Activated CD4-positive, alpha-beta T cell treated with anti-CD3 and anti-CD28 coated beads for 48 hours (primary cell): ENCODE data around the gene CUX1.

Experiments used
- DNase-seq: peaks from one replicate; pipeline ENCODE4 v3.0.0-alpha.2; 2020

CUX1 gene

DNA sequence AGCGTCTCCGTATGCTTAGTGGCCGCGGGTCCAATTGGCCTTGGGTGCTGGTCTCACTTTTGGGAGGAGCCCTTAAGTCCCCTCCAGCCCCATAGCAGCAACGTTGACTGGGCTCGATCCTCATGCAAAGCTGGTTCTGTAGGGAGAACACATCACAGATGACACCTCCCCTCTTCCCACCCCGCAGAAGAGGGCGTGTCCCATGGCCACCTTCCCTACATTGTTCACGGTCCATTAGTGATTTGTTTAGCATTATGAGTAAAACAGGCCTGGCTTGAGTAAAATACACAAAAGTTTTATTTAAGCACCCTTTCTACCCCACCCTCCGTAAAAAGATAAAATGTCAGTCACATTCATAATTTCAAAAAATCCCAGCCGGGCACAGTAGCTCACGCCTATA is 380.2 kb downstream of the CUX1 start:
- DNase-seq: no peak

DNA sequence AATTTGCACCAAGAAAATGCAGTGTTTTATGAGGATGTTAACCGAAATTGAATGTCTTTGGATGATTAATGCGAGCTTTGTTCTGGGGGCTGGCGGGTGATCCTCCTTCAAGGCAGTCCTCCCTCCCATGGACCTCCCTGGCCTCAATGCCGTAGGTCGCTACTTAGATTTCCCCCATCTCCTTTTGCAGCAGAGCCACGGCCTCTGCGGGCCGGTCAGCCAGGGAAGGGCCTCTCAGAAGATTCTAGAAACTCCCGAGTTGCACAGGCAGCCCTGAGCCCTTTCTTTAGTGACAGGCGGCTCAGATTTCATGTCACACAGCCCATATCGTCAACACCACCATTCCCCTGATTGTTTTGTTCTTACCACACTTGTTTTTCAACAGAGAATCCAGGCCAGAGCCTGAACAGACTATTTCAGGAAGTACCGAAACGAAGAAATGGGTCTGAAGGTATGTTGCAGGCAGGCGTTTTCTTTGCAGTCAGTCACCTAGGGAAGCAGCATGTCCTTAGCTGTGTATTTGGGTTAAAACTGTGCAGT is 381.1 kb downstream of the CUX1 start:
- DNase-seq: no peak

DNA sequence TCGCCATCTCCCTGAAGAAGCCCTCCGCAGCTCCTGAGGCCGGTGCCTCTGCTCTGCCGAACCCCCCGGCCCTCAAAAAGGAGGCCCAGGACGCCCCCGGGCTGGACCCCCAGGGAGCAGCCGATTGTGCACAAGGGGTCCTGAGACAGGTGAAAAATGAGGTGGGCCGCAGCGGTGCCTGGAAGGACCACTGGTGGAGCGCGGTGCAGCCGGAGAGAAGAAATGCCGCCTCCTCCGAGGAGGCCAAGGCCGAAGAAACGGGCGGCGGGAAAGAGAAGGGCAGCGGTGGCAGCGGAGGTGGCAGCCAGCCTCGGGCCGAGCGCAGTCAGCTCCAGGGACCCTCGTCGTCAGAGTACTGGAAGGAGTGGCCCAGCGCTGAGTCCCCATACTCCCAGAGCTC is 384.1 kb downstream of the CUX1 start:
- DNase-seq: no peak

DNA sequence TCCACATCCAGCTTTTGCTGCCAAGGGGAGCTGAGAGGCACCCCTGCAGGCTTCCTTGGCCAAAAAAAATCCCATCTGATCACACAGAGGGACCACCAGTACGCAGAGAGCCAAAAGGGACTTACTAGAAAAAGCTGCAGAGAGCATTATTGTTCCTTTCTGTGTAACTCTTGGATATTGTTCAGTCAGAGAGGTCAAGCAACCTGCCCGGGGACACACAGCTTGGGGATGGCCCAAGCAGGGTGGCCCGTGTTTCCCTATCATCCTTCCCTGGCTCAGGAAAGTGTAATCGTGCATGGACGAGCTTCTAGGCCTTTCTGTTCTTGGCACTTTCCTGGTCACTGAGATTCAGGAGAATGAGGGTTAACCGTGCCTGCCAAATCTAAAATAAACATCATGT is 385.1 kb downstream of the CUX1 start:
- DNase-seq: no peak

DNA sequence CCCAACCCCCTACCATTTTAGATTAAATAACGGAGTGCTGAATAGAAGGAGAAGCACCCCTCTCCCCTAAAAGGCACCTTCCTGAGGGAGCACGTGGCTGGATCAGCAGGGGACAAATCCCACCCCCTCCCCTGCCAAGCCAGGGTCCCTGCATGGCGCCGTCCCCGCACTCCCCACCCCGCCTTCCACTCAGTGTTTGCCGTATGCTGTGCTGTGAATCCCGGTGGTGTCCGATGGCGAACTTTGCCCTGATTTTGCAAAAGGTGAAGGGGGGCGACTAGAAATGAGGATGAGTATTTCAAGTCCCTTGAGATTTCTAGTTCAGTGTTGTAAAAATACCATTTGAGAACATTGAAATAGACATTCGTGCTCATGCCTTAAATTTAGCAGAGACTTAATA is 385.8 kb downstream of the CUX1 start:
- no peak for DNase-seq

DNA sequence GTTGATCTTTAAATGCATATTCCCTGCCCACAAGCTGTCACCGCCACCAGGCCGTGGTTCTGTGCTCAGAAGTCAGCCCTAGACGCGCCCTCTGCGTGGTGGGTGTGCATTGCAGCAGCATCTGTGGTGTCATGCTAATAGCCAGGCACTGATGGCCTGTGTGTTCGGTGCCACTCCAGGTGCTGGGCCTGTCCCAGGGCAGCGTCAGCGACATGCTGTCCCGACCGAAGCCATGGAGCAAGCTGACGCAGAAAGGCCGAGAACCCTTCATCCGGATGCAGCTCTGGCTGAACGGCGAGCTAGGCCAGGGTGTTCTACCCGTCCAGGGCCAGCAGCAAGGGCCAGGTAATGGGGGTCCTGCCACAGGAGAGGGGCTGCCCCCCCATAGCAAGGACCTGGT is 386.8 kb downstream of the CUX1 start:
- DNase-seq: no peak

DNA sequence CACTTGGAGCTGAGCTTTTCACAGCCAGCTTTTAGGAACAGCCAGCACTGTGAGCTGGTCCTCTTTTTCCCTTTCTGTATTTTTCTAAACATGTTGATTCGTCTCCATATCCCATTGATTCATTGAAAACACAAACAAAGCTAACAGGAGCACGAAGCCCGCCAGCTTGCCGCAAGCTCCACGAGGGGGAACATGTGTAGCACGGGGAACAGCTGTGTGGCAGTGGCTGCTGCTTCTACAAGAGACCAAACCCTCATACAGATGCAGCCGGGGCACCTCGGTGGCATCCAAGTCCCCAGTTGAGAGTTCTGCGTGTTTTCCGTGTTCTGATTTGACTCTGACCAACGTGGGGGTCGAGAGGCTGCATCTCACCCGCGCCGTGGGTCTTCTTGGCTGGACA is 388.5 kb downstream of the CUX1 start:
- no peak for DNase-seq

DNA sequence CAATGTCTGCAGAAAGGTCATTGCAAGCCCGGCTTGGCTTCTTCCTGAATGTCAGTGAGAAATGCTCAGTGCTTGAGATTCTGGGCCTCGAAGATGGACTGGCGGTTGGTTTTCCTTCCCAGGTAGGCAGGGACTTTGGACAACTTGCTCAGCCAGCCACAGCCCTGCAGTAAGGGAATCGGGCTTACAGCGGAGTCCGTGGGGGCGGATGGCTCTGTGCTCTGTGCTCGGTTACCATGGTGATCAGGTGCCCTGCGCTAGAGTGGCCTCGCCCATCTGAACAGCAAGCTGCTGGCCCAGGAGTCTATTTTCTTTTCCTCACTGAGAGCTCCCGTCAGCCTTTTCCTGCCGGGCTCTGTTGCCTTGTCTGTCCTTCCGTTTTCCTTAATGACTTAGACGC is 391.4 kb downstream of the CUX1 start:
- no peak for DNase-seq

DNA sequence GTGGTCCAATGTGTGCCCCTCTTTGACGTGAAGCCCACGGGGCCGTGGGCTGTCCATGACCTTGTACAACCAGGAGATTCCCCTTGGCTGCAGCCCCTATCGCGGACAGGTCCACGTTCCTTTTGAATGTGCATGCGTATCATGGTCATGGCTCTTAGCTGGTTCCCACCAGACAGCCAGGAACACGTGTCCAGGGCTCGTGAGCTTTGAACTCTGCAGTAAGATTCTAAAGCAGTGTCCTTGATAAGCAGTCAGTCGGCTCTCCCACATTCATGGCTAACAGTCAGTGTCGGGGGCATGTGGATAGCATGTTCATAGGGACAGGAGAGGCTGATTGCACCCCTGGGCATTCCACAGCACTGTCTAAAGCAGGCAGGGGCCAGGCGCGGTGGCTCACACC is 393.4 kb downstream of the CUX1 start:
- DNase-seq: no peak

DNA sequence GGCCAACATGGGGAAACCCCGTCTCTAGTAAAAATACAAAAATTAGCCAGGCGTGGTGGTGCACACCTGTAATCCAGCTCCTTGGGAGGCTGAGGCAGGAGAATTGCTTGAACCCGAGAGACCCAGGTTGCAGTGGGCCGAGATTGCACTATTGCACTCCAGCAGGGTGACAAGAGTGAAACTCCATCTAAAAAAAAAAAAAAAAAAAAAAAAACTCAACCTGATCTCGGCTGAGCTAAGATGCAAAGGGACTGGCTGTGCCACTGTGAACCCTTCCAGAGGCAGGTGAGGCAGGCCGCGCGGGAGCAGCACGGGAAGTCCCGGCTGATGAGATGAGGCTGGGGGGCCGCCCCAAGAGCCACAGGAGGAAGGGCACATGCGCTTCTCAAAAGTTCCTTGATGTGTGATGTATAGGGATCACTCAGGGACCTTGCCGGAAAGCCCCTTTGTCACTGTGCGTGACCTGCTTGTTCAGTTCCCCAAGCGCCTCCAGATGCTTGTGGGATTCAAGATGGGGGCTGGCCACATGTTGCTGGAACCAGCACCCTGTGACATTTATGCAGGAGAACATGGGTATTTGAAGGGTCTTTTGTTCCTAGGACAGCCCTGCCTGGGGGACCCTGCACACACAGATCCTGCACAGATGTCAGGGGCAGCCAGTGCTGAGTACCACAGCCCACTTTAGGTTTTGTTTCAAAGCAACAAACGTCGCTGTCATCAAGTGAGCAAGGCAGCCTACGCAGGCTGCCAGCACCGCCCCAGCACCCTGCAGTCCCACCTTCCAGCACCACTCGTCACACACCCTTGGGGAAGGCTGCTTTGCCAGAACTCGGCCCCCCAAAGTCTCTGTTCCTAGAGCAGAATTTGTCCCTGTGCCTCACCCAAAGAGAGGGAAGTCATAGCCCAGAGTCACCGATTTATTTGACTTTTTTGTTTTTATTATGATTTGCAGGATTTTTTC is 394.4 kb downstream of the CUX1 start:
- DNase-seq: no peak

DNA sequence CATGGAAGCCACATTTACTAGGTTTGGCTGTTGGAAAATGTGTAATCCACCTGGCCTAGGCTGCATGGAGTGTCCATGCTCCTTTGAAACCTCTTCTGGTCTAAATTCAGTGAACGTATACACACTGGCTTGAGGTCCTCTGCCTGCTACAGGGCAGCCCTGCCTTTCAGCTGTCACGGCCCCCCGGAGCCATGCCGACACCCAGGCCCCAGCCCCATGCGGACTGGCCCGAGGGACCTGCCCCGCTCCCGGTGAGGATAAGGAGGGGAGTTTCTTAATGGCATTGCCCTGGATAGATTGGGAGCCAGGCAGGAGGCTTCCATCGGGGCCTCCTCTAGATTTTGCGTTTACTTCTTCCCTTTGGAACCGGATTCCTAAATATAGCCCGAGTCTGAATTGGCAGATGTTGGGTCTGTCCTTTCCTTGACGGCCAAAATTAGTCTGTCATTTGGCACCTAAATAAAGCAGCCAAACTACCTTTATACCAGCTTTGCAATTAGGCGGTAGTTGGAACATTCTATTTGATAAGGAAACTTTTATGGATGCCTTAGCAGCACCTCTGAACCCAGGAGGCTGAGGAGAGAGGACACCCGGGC is 397.1 kb downstream of the CUX1 start:
- DNase-seq: no peak

DNA sequence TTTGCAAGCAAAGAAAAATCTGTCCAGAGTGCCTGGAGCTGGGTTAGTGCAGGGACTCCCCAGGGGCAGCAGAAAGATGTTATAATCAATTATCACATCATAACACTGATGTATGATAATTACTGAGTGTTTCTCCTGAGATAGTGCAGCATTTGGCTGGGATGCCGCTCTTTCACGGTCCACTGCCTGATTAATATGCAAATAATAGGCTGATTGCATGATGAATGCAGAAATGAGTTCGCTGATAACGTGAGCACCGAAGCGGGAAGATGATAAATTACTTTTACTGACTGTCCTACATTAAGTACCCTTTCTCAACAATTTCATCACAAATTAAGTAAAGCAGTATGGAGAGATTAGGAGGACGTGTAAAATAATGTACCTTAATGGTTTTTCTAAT is 397.8 kb downstream of the CUX1 start:
- no peak for DNase-seq

DNA sequence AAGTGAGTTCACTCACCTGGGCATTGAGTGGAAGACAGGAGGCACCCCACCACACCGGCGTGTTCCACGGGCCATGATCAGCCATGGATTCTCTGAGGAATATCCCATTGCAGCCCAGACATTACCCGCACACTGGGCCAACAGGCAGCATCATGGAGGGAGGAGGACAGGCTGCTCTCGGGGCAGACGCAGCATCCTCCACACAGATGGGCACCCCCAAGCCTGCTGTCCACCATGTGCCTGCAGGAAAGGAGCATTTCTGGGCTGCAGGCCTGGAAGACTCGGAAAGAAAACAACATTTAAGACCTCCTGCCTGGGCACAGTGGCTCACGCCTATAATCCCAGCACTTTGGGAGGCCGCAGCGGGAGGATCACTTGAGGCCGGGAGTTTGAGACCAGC is 398.3 kb downstream of the CUX1 start:
- DNase-seq: no peak

DNA sequence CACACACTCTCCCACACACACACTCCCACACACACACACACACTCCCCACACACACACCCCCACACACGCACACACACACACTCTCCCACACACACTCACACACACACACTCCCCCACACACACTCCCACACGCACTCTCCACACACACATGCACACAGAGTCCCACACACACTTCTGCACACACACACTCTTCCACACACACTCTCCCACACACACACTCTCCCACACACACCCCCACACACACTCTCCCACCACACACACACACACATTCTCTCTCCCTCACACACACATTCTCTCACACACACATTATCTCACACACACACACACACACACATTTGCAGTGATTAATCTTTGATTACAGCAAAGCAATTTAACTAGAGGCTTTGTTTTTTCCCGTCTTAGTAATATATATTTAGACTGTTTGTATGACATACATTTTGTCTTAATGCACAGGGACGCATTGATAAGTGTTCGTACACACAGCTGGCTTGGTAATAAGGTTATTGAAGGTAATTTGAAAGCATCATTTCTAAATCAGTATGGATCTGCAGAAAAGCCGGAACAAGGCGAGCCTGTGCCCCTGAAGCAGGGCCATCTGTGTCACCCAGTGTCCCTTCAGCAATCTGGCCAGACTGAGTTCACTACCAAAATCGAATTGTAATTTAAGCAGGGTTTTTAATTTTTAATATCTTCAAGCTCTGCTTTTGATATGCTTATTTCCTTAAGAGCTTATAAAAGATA is 399.3 kb downstream of the CUX1 start:
- no peak for DNase-seq

DNA sequence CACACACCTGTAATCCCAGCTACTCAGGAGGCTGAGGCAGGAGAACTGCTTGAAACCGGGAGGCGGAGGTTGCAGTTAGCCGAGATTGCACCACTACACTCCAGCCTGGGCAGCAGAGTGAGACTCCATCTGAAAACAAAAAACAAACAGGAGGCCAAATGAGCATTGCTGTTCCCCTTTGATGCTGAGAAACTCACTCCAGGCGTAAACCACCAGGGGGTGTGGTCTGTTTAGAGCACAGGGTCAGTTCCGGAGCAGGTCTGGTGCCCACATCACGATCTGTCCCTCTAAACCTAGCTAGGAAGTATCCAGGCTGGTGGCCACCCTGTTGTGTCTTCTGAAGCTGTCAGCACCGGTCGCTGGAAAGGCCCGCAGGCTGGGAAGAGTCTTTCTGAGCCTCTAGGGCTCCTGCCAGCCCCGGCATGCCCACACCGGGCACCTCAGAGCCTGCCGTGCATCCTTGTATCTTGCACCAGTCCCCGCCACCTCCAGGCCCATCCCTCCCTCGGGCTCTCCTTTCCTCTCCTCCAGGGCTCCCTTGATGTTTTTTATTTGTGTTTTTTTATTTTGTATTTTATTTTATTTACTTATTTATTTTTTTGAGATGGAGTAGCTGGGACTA is 402.9 kb downstream of the CUX1 start:
- no peak for DNase-seq

DNA sequence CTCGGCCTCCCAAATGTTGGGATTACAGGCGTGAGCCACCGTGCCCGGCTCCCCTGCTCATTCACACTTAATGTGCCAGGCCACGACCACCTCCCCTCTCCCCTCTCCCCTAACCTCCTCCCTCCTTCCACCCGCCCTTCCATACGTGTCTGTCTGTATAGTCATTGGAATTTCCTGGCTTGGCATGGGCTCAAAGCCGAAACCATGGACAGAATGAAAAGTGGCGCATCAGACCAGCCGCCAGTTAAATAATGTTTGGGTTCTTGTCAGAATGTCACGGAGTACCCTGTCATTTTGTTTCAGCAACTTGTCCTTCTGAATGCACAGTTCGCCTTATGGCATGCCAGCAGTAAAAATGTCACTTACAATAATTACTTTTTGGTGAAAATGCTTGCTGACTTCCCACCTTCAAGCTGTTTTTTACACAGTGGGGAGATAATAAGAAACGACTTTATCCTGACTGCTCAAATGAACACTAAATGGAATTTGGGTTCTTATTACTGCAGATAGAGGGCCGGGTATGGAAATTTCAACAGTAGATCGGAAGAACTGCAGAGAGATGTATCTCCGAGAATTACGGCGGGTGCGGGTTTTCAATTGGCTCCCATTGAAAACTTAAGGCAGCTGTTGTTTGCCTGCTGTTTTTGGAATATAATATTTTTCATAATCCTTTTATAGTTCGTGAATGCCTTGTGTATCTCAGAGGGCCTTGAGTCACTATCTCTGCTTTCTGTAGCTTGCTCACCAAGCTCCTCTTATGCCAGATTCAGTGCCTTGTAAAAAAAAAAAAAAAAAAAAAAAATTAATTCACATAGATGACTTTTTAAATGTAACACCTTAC is 403.8 kb downstream of the CUX1 start:
- DNase-seq: no peak

DNA sequence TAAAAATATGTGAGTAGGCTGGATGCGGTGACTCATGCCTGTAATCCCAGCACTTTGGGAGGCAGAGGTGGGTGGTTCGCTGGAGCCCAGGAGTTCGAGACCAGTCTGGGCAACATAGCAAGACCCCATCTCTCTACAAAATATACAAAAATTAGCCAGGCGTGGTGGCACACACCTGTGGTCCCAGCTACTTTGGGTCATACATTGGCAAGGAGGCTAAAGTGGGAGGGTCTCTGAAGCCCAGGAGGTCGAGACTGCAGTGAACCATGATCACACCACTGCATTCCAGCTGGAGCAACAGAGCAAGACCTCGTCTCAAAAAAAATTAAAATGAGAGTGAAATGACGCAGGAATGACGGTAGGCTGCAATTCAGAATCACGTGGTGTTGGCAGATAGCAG is 404.5 kb downstream of the CUX1 start:
- DNase-seq: no peak

DNA sequence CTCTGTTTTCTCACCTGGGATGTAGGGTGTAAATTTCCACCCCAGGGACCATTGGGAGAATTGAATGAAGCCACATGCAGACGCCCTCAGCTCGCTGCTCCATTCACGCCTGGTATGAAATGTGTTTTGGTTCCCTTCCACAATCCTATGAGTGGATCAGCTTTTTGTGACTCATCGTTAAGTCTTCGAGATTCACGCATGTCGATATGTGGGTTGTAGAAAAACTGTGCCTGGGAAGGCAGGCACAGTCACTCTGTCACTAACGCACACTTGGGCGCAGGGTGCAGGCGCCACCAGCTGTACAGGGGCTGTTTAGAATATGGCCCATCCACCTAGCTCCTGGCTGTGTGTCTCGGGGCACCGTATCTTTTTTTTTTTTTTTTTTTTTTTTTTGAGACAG is 405.0 kb downstream of the CUX1 start:
- no peak for DNase-seq

DNA sequence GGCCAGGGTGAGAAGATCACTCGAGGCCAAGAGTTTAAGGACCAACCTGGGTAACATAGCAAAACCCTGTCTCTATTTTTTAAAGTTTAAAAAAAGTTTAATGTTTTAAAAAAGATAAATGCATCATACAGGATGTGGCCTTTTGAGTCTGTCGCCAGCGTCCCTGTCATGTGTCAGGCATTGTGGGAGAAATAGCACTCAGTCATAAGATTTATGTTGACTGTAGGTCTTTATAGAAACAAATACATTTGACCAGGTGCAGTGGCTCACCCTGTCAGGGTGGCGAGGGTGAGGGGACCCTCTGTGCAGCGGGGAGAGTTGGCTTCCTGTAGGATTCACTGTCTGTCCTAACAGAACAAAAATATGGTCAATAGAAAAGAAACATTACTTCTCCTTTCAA is 405.8 kb downstream of the CUX1 start:
- no peak for DNase-seq

DNA sequence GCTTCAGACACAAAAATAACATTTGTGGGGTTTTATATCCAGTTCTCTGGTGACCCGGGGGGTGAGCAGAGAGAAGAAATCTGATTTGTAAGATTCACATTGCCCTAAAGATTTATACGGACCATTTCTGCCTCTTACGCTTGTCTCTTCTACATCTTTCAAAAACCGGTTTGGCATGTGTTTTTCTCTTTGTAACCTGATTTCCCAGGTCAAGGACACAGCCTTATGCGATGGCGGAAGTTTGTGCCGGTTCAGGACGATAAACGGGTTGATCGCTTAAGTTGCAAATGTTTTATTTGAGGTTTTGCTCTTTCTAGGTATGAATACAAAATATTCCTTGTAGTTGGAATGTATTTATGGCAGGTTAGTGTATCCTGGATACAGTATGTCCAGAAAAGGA is 407.6 kb downstream of the CUX1 start:
- no peak for DNase-seq

DNA sequence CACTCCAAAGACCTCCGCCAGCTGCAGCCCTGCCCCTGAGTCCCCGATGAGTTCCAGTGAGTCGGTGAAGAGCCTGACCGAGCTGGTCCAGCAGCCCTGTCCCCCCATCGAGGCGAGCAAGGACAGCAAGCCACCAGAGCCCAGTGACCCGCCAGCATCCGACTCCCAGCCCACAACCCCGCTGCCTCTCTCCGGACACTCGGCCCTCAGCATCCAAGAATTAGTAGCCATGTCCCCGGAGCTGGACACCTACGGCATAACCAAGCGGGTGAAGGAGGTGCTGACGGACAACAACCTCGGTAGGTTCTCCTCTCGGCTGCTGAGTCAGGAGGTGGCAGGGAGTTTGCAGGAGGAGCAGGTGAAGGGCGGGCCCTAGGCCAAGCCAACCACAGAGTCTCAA is 409.9 kb downstream of the CUX1 start:
- no peak for DNase-seq

DNA sequence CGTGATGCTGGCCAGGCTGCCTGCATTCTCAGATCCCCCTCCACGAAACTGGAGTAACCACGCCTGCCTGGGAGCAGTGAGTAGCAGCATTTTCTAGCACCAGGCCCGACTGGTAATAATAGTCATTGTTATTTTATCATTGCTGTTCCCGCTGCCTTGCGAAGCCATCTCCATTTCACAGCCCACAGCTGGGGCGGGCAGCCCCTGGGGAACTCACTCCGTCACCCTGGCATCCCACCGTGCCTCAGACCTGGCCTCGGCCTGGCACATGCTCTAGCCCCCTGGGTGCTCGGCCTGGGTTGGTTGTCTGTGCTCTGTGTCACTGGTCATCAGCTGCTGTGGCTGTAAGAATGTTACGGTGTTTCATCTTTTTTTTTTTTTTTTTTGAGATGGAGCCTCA is 411.5 kb downstream of the CUX1 start:
- no peak for DNase-seq
